Stimulated activated CD4-positive, alpha-beta T cell treated with anti-CD3 and anti-CD28 coated beads, Interleukin-15, amount 100 ng/mL, for 48 hours (primary cell): ENCODE measurements around the gene PIAS4.
A peak's percentile ranks its signal among the peaks of the same experiment; 100 is the strongest.

ENCODE experiments used
- DNase-seq, 2 donors: peaks; one replicate each; pipeline ENCODE4 v3.0.0-alpha.2; 2020; ENCODE audit warnings: low read depth in 2 of 2

PIAS4 gene

GRCh38 chr19:4042731-4043082 lies 35.2 kb downstream of the PIAS4 start:
- DNase-seq = no peak

- DNase-seq = no peak
These were observed 35.9 kb downstream of the PIAS4 start for GRCh38 chr19:4043401-4043800.

- DNase-seq = no peak
These were observed 36.6 kb downstream of the PIAS4 start for GRCh38 chr19:4043966-4044715.

GRCh38 chr19:4044990-4045465 lies 37.5 kb downstream of the PIAS4 start:
- DNase-seq = no peak

- no peak for DNase-seq
These were observed 38.2 kb downstream of the PIAS4 start for GRCh38 chr19:4045597-4046361.

- DNase-seq = no peak
These were observed 38.8 kb downstream of the PIAS4 start for GRCh38 chr19:4046362-4046691.

GRCh38 chr19:4046946-4047683 lies 39.6 kb downstream of the PIAS4 start:
- no peak for DNase-seq

- no peak for DNase-seq
These were observed 41.9 kb downstream of the PIAS4 start for GRCh38 chr19:4049432-4049831.

- no peak for DNase-seq
These were observed 43.9 kb downstream of the PIAS4 start for GRCh38 chr19:4051175-4052101.

GRCh38 chr19:4052114-4052992 lies 44.8 kb downstream of the PIAS4 start:
- DNase-seq = no peak

GRCh38 chr19:4052993-4053422 lies 45.5 kb downstream of the PIAS4 start:
- DNase-seq = no peak

- DNase-seq = no peak
These were observed 46.1 kb downstream of the PIAS4 start for GRCh38 chr19:4053423-4054324.

GRCh38 chr19:4054441-4055208 lies 47.1 kb downstream of the PIAS4 start:
- DNase-seq = no peak

GRCh38 chr19:4055209-4055552 lies 47.6 kb downstream of the PIAS4 start:
- no peak for DNase-seq

GRCh38 chr19:4057931-4058692 lies 50.6 kb downstream of the PIAS4 start:
- peak in 1 of 2 donors; percentile 50 for DNase-seq

- DNase-seq = no peak
These were observed 51.3 kb downstream of the PIAS4 start for GRCh38 chr19:4058693-4059452.

- DNase-seq = no peak
These were observed 51.9 kb downstream of the PIAS4 start for GRCh38 chr19:4059453-4059871.
